Putamen (tissue), 1 donor: Measurements from ENCODE around the gene MCCC1.
"Not testable (repeated sequence)": the region's sequence is repeated elsewhere in the genome, so short reads cannot be mapped to it uniquely, and the experiment has no call there.

Source experiments
- DNase-seq: peaks from one replicate; pipeline ENCODE4 v3.0.0-alpha.2; 2016; ENCODE audit warnings: low spot score

Gene MCCC1

DNA sequence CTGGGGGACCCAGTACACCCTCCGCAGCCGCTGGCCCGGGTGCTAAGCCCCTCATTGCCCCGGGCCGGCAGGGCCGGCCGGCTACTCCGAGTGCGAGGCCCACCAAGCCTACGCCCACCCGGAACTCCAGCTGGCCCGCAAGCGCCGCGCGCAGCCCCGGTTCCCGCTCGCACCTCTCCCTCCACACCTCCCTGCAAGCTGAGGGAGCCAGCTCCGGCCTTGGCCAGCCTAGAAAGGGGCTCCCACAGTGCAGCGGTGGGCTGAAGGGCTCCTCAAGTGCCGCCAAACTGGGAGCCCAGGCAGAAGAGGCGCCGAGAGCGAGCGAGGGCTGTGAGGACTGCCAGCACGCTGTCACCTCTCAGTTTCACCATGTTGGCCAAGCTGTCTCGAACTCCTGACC lies 4.7 kb upstream of the MCCC1 start:
- not testable (repeated sequence) for DNase-seq

DNA sequence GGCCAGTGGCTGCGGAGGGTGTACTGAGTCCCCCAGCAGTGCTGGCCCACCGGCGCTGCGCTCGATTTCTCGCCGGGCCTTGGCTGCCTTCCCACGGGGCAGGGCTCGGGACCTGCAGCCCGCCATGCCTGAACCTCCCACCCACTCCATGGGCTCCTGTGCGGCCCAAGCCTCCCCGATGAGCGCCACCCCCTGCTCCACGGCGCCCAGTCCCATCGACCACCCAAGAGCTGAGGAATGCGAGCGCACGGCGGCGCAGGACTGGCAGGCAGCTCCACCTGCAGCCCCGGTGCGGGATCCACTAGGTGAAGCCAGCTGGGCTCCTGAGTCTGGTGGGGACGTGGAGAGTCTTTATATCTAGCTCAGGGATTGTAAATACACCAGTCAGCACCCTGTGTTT lies 1.7 kb upstream of the MCCC1 start:
- DNase-seq = not testable (repeated sequence)

DNA sequence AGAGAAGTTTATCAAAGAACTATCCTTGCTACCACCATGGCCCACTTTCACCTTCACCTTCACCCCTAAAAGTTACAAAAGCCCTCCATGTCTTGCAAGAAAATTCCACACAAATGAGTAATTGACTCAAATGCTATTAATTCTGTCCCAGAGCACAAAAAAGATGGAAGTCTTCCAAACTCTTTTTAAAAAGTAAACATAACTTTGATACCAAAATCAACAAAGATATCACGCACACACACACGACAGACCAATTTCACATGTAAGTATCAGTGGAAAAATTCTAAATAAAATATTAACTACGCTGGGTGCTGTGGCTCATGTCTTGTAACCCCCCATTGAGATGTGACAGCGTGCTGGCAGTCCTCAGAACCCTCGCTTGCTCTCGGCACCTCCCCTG lies 1.1 kb upstream of the MCCC1 start:
- DNase-seq = no peak

DNA sequence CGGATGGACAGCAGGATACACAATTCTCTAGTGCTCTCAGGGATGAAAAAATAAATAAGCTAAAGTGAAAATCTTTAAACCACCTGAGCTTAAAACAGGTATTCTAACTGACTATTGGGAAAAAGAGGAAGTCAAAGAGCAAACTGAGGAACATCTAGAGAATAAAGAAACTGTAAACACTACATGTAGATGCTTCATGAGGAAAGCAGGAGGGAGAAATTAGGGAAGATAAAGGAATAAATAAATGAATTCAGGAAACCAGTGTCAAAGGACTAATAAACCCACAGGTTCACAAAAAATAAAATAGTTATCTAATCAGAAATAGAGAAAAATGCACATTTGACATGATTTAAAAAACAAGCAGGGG lies 525 bp upstream of the MCCC1 start:
- DNase-seq = no peak

DNA sequence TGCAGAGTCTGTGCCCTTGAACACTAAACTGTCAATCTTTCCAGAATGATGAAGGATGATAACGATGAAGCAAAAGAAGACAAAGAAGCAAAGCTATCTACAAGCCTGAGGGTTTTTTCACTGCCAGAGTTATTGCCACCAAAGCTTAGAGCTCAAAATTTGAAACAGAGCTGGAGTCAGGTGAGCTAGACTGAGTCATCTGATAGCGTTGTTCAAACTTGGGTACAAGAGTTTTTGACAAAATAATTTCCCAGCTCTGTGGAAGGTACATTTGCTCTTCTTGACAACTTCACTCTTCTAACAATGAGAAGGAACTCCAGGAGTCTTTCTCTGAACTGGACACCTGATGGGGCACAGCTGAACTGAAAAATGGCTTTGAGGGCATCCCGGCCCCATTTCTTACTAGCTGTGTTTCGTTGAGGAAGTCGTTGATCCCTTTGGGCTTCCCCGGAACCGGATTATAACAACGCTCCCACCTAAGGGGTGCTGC lies 715 bp downstream of the MCCC1 start:
- no peak for DNase-seq

DNA sequence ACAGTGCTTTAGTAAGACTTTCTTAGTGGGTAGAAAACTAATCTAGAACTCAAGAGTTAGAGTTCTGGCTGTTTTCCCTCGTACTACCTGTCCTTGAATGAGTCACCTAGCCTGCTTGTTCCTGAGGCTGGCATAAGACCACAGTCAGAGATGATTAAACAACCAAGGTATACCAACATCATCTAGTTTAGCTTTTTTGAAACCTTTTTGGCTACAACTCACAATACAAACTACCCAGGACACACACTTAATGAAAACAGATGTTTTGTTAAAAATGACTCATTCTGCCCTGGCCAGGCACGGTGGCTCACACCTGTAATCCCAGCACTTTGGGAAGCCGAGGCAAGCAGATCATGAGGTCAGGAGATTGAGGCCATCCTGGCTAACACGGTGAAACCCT lies 4.6 kb downstream of the MCCC1 start:
- DNase-seq = no peak

DNA sequence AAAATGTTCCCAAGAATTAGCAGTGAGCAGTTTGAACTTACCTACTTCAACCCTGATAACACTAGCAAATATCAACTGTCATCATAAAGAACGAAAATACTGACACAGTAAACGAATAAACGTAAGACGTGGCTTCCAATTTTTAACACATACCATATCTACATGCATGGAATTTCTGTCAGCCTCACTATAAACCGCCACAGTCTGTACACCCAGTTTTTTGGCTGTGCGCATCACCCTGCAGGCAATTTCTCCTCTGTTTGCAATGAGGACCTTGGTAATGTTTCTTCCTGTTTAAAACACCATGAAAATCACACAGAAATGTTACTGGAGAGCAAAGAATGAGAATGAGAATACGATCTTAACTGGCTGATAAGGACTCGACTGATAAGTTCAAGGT lies 7.0 kb downstream of the MCCC1 start:
- no peak for DNase-seq

DNA sequence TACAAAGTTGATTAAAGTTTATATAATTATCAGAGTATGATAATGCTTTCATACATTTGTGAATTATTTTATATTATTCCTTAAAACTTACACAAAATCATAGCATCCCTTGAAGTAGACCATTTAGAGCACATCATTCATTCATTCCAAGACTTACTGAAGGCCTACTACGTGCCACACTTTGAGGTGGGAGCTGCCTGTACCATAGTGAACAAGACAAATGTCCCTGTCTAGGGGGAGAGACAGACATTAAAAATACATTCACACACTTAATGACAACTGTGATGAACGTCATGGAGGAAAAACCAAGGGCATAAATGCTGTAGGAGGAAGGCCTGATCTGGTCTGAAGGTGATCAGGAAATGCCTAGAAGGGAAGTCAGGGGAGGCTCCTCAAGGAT lies 12.1 kb downstream of the MCCC1 start:
- DNase-seq = no peak

DNA sequence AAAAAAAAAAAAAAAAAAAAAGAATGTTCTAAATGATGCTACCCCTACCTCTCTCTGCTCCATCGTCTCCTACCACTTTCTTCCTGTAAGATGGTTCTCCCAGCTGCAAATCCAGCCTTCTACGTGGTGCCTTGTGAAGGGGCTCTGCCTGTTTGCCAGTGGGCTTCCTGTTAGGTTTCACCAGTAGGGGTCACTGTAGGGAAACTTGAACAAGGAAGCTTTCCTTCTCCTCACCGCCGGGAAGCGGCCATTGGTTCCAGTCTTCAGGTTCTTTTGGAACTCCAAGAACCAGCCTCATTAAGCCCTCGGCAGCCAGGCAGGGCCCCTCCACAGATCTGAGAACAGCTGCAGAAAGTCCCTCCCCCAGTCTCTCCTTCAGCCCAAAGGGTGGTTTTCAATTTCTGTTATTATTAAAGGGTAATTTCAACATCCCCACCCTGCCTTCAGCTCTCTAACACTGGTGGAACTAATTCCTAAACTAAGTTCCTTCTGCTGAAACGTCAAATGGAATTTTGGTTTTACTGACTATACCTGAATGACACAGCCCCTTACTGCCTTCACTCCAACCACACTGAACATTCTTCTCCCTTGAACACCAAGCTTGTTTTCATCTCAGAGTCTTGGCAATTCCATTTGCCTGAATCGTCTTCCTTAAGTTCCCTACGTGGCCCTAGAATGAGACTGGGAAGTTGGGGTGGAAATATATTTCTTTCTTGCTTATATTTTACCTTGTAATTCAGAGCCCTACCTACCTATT lies 13.5 kb downstream of the MCCC1 start:
- no peak for DNase-seq

DNA sequence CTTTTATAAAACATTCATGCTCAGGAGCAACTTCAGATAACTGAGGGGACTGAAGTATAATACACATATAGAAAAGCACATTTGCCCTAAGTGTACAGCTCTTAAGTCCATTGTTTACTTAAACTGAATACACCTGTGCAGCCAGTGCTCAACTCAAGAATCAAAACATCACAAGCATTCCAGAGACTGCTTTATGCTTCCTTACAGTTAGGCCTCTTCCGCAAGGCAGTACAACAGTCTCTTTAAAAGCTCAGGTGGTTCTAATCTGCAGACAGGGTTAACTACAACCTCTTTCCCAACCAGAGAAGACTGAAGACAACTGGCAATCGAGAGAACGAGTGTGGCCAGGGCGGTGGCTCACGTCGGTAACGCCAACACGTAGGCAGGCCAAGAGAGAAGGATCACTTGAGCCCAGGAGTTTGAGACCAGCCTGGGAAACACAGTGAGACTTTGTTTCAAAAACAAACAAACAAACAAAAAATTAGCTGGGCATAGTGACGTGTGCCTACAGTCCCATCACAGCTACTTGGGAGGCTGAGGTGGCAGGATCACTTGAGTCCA lies 16.9 kb downstream of the MCCC1 start:
- DNase-seq = no peak

DNA sequence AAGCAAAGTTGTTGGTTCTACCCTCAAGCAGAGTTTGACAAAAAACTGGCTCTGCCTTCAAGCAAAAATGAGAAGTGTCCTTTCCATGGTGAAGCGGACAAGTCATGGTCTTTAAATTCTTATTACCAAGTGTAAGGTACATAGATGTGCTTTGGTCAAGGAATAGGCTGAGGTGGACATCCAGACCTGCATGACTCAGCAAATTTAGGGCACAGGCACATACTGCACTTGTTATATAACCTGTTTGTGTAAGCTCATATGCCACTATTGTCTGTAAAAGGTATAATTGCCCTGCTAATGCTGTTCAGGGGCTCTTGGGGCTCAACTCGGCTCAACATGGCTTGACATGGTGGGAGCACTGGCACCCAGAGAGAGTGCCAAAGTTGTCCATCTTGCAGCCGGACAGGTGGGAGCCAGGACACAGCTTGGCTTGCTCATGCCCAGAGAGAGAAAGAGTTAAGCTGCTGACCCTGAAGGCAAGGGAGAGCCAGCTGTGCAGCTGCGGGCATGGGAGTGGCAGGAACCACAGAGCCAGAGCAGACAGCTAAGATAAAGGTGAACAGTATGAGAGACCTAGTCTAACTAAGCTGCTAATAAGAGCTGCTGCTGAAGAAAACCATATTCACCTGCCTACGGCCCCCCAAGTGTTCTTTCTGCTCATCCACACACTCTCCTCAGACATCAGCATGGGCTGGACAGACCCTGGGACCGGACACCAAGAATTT lies 17.7 kb downstream of the MCCC1 start:
- no peak for DNase-seq

DNA sequence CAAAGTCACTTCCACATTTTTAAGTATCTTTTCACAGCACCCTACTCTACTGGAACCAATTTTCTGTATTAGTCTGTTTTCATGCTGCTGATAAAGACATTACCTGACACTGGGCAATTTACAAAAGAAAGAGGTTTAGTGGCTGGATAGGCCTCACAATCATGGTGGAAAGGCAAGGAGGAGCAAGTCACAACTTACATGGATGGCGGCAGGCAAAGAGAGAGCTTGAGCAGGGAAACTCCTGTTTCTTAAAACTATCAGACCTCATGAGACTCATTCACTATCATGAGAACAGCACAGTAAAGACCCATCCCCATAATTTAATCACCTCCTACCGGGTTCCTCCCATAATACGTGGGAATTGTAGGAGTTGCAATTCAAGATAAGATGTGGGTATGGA lies 18.7 kb downstream of the MCCC1 start:
- no peak for DNase-seq

DNA sequence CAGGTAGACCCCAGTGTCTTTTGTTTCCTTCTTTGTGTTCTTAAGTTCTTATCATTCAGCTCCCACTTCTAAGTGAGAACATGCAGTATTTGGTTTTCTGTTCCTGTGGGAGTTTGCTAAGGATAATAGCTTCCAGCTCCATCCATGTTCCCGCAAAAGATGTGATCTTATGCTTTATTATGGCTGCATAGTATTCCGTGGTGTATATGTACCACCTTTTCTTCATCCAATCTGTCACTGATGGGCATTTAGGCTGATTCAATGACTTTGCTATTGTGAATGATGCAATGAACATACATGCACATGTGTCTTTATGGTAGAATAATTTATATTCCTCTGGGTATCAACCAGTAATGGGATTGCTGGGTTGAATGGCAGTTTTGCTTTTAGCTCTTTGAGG lies 24.4 kb downstream of the MCCC1 start:
- no peak for DNase-seq

DNA sequence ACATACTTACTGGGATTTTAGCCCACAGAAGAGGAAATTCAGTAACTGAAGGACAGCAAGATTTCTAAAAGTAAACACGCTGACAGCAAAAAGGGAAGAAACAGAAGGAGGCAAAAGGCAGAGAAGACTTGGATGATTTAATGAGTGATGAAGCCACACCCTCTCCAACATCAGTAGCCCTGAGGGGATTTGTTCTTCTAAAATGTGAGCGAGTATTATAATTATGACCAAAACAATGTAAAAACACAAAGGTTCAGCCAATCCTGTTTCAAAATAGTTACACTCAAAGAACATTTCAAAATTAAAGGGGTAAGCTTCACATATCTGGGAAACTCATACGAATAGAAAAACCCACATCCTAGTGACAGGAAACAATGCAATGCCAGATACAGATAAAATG lies 25.0 kb downstream of the MCCC1 start:
- DNase-seq = no peak

DNA sequence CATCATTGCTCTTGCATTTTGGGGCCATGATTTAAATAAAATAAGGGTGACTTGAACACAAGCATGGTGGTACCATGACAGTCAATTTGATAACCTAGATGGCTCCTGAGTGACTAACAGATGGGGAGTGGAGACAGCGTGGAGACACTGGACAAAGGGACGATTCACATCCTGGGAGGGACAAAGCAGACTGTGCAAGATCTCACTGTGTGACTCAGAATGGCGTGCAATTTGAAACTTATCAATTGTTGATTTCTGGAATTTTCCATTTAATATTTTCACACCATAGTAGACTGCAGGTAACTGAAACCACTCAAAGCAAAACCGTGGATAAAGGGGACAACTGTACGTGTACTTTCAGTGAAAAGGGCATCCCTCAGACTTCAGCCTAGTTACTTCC lies 25.5 kb downstream of the MCCC1 start:
- peak; percentile 19 for DNase-seq

DNA sequence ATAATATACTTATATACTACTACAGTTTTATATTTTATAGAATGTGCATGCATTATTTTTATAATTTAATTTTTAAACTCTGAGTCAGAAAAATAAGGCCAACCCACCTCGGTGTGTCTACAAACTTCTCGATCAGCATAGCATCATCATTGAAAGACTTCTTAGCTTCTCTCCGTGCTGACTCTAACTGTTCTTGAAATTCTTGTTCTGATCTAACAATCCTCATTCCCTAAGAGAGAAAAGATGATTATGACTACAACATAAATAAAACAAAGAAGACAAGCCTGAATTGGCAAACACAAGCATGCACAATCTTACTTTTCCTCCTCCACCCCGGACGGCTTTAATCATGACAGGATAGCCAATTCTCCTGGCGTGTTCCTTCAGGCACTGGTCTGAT lies 28.4 kb downstream of the MCCC1 start:
- DNase-seq = no peak

DNA sequence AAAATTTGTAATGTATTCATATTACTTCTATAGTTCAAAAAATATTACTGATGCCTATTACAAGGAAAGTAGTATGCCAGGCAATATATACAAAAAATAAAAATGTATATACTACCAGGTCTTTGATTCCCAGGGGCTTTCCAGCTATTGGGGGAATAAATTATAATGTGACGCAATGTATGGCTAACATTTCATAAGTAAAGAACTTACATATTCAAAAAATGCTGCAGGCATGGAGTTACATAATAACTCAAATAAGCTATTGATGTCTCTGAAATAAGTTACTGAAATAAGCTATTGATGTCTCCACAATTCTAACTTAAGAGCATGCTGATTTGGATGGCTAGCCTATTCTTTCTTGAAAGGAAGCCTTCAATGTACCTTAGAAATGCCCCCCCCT lies 30.2 kb downstream of the MCCC1 start:
- DNase-seq = no peak

DNA sequence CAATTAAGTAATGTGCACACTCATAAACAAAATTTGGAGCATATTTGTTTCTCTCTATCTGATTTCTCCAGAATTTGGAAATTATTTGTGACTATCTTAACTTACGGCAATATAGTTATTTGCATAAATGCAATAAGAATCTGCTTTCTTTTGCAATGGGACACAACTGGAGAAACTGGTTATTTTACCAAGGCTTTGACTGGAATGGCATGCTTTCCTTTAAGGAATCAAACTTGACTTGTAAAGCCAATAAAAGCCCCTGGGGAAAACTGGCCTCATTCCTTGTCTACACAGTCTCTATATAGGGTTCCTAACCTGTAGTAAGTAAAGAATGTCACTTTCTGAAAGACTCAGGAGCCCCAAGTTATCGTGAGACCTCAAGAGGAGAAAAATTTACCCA lies 32.4 kb downstream of the MCCC1 start:
- DNase-seq = not testable (repeated sequence)

DNA sequence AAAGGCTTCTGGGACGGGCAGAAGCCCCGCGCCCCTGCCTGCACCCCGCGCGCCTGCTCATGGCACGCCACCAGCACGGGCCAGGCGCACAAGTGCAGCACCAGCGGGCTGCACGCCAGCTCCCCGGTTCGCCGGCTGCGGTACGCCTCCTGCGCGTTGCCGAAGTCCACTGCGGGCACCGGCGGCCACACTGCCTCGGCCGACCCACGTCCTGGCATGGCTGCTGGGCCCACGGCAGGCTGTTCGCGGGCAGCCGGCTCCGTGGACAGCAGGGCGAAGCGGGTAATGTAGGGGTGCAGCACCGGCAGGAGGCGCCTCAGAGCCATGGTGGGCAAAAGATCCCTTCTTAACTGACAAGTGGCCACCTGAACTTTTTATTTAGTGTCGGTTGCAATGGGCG lies 34.8 kb downstream of the MCCC1 start:
- no peak for DNase-seq

DNA sequence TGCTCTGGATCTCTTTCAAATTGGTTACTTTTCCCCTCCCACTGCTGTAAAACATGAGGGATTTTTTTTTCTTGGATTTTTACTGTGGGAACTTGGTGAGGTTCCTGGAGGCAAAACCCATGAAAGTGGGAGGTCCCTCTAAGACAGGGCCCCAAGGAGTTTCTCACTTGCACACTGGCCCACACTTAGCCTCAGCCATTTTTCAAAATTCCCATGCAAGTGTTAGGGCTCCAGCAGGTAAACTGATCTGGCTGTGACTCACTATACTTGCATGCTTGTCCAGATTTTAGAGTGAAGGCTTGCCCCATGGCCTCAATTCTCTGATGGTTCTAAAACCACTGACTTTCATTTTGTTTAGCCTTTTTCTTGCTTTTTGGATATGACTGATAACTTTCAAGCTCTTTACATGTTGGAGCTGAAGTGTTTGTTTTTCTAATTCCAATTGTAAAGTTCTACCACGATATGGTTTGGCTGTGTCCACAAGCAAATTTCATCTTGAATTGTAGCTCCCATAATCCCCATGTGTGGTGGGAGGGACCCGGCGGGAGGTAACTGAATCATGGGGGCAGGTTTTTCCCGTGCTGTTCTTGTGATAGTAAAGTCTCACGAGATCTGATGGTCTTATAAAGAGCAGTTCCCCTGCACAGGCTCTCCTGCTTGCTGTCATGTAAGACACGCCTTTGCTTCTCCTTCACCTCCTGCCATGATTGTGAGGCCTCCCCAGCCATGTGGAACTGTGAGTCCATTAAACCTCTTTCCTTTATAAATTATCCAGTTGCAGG lies 37.7 kb downstream of the MCCC1 start:
- no peak for DNase-seq

DNA sequence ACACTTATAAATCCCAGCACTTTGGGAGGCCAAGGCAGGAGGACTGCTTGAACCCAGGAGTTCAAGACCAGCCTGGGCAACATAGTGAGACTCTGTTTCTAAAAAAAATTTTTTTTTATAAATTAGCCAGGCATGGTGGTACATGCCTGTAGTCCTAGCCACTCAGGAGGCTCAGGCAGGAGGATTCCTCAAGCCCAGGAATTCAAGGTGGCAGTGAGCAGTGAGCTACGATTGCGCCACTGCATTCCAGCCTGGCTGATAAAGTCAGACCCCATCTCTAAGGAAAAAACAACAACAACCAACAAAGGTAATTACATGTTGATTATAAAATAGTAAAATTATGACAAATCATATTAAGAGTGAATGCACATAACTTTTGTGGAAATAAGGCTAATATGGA lies 40.9 kb downstream of the MCCC1 start:
- DNase-seq = no peak

DNA sequence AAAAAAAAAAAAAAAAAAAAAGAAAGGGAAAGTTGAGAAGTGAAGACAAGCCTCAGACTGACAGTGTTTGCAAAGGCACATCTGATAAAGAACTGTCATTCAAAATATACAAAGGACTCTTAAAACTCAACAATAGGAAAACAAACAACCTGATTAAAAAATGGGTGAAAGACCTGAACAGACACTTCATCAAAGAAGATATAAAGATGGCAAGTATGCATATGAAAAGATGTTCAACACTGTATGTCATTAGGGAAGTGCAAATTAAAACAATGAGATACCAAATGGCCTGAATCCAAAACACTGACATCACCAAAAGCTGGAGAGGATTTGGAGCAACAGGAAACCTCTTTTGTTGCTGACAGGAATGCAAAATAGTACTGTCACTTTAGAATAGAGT lies 48.6 kb downstream of the MCCC1 start:
- DNase-seq = no peak

DNA sequence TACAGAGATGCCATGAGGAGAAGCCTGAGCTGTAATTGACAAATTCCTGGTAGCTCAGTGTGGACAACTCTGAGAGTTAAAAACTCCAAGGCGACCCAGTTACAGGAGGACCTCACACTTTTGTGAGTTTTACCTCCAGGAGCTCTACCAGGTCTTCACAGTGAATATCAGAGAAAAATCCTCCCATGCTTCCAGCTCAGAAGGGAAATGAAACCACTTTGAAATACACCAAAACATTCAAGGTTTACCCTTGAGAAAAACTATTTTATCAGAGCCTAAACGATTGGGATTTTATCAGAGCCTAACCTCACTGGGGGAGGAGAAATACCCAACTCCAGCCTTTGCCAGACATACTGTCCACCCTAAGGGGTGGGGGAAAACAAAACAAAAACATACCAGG lies 52.4 kb downstream of the MCCC1 start:
- no peak for DNase-seq
